NCI-H1105 treated with DMSO at 0.1 percent for 48 hours (cell line): ENCODE data around the gene FCER1G.
A peak's percentile ranks its signal among the peaks of the same experiment; 100 is the strongest.
"Not testable (repeated sequence)": the region's sequence is repeated elsewhere in the genome, so short reads cannot be mapped to it uniquely, and the experiment has no call there.

Experiments
- DNase-seq: peaks from one replicate; lab custom pipeline; 2025; lab: John Stamatoyannopoulos, UW

Gene FCER1G

DNA sequence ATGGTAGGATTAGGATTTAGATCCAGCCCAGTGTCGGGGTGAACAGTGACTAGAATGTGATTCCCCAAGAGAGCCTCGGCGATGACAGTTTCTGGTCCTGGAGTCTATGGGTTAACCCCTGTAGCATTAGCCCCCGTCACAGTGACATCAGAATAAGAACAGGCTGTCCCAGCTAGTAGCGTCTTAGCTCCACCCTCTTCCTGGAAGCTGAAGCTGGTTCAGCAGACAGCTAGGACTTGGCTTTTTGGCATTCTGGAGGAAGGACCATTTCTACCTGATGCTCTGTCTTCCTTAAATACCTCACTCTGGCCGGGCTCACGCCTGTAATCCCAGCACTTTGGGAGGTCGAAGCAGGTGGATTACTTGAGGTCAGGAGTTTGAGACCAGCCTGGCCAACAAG, 7.9 kb upstream of the FCER1G start:
- no peak for DNase-seq

DNA sequence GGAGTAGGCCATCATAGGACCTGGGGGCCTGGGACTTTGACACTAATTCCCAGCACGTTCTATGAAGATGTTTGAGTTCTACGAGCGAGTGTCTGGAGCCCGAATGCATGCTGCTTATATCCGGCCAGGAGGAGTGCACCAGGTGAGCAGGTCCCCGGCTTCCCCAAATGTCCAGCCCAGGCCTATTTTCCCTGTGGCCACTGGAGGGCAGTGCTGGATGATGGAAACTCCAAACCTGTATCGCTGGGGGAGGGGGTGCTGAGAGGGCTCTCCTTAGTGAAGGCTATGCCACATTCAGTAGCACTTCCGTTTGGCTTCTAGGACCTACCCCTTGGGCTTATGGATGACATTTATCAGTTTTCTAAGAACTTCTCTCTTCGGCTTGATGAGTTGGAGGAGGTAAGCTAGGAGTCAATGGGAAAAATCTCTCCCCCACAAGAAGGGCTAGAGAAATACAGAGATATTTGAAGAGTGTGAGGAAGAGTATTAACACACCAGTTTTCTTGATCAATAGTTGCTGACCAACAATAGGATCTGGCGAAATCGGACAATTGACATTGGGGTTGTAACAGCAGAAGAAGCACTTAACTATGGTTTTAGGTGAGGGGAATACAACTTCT, 5.2 kb upstream of the FCER1G start:
- DNase-seq, result peak; percentile 65

DNA sequence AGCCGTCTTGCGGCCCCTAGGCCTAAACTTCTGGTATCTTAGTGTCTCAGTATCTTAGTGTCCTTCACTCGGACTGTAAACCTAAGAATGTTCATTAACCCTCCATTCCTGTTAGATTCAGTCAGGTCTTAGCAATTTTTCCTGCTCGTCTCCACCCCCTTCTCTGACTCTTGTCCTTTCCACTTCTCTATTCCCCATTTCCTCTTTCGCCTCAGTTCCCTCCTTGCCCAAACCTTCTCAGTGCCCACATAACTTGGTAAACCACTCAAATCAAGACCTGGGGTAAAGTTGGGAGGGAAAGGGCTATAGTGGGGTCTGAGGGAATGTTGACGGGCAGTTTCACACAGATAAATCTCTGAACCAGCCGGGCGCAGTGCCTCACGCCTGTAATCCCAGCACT, 726 bp upstream of the FCER1G start:
- DNase-seq, result no peak

DNA sequence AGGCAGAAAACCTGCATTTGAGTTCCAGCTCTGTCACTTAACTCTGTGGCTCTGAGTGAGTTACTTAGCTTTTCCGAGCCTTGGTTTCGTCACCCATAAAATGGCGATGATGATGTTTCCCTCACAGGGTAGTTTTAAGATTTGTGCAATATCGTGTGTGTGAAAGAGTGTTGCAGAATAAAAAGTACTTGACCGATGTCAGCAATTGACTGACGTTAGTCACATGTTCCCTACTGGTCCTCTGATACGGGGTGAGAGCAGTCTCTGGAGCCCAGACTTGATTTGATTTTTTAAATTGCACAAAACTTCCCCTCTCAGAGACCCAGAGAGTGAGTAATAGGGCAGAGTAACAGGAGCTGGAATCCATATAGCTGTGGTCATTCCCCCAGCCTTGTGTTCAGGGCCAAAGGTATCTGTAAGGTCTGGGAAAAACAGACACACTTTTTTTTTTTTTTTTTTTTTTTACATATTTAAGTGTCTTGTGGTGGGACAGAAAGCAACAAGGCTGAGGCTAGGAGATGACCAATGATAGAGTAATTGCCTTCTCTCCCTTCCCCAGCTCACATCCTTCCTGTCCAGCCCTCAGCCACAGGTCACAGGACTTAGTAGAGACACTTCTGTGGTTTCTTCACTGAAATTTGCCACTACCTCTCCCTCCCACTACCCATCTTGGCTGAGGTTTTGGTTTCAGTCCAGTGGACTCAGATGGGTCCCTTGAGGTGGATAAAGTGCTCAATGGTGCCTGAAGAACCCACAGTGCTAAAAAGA, 2.0 kb downstream of the FCER1G start:
- no peak for DNase-seq

DNA sequence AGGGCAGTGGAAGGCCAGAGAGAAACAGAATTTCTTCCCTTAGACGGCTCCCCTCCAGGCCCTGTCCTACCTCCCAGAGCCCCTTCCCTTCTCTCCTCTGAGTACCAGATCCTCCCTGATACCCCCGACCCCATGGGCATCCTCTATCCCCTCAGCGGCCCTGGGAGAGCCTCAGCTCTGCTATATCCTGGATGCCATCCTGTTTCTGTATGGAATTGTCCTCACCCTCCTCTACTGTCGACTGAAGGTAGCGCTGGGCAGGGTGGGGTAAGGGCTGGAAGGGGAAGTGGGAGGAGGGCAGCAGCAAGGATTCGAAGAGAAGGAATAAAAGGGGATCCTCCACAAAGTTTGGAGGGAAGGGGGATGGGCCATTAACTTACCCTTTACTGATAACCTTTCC, 2.7 kb downstream of the FCER1G start:
- no peak for DNase-seq

DNA sequence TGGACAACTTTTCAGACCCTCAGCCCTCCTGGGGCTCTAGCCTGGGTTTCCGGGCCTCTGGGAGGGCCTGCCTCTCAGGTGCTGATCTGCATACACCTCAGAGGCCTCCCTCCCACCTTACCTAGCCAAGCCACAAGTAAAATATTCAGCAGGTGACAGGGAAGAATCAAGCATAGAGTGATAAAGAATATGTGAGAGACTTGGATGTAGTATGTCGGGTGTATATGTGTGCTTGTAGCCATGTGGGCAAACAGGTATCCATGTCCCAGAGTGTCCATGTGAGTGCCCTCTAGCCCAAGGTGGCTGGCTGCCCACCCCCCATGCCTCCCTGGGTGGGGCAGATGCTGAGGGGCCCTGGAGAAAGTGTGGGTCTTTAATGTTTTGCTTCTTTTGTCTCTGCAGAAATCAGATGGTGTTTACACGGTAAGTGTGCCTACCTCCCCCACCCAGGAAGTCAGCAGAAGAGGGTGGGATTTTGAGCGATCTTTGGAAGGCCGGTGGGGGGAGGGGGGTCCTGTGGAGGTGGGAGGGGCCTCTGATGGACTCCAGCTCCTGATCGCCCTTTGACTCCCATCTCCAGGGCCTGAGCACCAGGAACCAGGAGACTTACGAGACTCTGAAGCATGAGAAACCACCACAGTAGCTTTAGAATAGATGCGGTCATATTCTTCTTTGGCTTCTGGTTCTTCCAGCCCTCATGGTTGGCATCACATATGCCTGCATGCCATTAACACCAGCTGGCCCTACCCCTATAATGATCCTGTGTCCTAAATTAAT, 3.4 kb downstream of the FCER1G start:
- no peak for DNase-seq

DNA sequence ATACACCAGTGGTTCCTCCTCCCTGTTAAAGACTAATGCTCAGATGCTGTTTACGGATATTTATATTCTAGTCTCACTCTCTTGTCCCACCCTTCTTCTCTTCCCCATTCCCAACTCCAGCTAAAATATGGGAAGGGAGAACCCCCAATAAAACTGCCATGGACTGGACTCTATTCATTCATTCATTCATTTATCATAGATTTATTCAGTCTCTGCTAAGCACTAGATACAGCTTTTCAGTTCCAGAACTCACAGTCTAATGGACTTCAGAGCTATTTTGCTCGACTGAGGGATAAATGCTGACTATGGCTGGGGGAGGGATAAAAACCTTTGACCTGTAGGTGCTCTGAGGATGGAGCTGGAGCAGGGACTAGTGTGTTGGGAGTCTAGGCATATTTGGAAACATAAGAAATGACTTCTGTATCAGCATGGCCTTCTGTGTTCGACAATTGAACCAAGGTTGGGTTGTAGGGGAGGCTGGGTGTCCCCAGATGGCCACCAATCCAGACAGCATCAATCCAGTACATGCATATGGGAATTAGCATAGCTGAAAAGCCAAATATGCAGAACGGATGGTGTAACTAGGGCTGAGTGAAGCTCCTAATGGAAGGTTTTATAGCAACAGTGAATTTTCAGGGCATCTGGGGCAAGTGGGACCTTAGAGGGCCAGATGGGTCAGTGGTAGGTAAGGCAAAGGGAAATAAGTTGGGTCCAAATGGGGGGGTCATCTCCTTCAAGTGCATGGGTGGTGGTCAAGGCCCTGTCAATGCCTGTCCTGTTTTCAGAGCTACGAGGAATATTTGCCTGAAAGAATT, 4.2 kb downstream of the FCER1G start:
- DNase-seq, result no peak

DNA sequence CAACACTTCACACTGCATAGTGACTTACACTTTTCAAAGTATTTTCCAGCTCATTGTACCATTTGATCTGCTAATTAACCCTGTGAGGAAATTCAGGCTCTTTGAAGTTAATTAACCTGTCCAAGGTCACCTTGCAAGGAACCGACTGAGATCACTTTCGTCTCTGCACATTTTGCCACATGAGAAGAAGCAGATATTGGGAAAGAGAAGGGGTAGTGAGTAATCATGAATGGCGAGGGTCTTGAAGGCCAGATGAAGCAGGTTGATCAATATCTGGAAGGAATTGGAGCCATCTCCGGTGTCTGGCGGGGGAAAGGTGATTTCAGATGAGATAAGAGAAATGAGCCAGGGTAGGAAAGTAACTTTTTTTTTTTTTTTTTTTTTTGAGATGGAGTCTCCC, 4.9 kb downstream of the FCER1G start:
- no peak for DNase-seq

DNA sequence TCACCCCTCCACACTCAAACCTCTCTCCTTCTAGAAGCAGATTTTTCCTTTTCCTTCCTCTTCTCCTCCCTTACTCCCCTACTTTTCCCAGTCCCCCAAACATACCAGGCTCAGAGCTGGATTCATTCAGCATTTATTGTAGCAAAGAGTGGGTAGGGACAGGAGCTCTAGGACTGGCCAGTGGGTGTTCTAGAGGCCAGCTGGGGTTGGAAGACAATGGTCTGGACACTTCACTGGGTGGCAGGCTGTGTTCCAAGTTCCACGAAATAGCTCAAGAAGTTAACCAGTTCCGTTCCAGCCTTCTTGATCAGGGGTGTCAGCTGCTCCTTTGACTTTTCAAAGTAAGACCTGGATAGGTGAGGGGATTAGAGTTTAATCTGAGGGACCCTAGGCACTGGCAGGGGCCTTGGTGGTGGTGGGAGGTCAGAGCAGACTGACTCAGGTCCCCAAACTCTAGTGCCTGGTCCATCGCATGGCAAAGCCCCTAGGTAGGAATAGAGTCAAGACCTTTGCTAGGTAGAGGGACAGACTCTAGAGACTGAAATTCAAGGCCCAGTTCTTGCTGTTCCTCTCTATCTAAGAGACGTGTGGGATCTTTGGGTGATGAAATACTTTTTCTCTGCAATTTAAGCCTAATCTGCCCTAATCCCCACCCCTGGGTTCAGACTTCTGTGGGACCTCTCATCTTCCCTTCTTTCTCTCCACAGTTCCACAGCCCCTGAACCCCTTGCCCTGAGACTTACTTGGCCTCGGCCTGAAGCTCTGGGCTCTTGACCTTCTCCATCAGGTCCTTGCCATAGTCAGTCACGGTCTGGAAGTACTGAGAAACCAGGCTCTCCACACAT, 7.3 kb downstream of the FCER1G start:
- DNase-seq, result no peak

DNA sequence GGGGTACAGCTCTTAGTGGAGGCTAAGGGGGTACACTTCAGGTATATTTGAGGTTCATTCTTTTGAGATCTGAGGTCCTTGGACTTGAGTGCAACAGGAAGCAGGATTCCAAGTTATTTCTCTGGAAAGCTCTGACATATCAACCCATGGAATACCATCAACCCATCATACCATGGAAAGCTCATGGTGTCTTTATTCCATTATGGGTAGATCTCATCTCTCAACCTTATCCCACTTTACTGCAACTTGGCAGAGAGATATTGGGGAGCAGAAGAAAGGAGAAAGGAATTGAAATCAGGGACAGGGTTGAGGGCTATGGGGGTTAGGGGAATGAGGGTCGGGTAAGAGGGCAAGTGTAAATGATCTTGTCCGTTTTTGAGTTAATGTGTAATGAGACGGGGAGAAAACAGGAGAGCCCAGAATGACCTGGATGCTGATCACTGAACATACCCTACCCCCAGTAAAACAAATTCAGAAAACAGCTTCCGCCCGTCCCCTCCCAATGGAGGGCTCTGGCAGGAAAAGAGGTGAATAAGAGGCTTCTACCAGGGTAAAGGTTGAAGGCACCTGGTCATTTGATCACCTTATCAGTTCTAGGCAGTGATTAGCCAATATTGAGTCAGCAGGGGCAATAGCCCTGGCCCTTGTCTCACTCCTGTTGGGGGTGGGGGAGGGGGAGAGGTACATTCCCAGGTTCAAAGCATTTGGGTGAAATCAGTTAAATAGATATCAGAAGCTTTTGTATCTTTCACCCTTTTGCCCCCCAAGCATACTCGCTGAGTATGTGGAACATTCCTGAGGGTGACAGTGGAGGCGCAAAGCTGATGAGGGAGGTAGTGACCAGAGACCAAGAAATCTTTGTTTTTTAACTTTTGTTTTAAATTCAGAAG, 9.0 kb downstream of the FCER1G start:
- no peak for DNase-seq

DNA sequence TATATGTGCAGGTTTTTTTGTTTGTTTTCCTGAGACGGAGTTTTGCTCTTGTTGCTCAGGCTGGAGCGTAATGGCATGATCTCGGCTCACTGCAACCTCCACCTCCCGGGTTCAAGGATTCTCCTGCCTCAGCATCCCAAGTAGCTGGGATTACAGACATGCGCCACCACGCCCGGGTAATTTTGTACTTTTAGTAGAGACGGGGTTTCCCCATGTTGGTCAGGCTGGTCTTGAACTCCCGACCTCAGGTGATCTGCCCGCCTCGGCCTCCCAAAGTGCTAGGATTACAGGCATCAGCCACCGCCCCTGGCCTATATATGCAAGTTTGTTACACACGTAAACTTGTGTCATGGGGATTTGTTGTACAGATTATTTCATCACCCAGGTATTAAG, 9.6 kb downstream of the FCER1G start:
- DNase-seq, result not testable (repeated sequence)

DNA sequence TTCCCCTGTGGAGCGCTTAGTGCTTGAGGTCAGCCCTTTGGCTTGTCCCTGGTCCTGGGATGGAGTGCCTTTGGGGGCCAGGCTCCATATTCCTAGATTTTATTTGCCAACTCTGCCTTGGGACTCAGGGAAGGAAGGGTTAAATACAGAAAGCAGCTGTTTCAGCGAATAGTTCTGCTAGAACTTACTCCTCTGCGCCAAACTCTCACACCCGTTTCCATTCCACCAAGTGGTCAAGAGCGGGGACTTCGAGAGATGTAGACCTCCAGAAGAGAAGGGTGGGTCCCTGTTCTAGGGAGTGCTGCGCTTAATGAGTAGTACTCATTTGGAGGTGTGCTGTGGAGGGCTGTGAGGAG, 10.1 kb downstream of the FCER1G start:
- no peak for DNase-seq

DNA sequence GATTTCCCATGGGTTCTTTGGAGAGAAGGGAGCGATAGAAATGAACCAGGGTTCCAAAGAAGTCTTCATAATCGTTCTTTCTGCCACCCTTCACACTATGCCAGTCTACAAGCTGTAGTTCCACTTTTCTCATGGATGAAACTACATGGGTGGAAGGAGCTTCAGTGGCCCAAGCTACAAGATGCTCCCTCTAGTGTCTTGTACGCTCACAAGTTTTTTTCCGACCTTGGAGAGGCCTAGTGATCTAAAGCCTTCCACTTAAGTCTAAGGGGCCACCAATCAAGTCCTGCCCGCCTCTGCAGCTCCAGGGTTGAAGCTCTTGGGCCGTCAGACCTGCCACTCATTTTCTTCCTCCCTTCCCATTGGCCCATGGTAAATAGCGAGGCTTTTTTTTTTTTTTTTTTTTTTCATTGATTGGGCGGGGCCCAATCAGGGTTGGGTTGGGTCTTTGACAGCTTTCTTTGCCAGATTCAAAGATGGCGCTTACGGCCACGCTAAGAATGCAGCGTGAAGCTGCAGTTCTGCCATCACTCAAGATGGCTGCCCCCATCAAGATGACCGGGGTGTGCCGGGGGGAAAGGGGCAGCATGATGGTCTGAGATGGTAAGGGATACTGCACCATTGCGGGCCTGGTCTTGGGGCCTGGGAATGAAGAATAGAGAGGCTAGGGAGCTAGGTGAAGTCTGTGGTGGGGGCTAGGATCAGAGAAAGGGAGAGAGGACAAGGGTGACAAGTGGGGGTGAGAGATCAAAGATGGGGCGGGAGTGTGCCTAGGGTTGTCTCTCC, 10.6 kb downstream of the FCER1G start, which contains the start of gene TOMM40L:
TSS of gene TOMM40L (plus strand) at position 527 of the 786 bp plus-strand sequence. CDS start 430 bp downstream, outside the sequence.
- peak; percentile 97 for DNase-seq

DNA sequence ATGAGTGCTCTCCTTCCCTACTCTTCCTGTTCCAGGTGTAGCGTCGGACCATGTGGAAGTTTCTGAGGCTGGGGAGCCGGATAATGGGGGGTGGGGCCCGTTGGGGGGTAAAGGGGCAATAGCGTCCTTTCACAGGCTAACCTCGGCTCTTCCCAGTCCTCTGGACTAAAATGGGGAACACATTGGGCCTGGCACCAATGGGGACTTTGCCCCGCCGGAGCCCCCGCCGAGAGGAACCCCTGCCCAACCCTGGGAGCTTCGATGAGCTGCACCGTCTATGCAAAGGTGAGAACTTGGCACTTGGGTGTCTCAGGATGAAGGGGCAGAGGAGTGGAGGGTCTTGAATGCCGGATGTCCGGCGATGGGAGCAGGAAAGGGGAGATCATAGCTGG, 11.2 kb downstream of the FCER1G start:
- DNase-seq, result no peak

DNA sequence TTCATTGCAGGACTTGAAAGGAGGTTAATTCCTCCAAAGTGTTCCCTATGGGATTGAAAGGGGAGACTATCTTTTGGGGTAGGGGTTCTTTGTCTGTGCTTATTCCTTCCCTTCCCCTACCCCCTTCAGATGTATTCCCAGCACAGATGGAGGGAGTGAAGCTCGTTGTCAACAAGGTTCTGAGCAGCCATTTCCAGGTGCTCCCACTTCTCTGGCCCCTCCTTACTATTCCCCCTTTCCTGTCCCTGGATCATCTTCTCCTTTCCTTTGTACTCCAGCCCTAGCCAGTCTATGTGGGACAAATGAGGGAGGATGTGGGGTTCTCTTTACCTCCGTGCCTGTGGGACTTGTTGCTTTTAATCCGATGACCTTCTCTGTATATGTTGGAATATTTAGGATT, 11.7 kb downstream of the FCER1G start:
- no peak for DNase-seq

DNA sequence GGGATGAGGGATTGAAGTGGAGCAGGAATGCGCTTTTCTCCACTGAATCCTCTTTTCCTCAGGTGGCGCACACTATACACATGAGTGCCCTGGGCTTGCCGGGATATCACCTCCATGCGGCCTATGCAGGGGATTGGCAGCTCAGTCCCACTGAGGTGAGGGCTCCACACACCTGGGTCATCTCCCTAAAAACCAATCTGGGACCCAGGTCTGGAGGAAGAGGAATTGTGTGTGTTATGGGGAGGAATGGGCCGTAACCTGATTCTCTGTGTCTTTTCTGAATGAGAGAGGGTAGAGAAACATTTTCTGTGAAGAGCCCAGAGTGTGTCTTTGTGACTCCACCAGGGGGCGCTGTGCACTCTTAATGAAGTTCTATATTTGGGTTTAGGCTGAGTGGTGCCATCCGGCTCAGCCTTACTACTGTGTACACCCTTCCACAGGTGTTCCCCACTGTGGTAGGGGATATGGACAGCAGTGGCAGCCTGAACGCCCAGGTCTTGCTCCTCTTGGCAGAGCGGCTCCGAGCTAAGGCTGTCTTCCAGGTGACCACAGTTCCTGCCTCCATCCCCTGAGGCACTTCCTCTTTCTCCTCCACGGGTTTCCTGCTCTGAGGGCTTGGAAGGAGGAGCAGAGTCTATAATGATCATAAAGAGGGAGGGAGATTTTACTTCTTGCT, 12.2 kb downstream of the FCER1G start:
- DNase-seq, result peak; percentile 79

DNA sequence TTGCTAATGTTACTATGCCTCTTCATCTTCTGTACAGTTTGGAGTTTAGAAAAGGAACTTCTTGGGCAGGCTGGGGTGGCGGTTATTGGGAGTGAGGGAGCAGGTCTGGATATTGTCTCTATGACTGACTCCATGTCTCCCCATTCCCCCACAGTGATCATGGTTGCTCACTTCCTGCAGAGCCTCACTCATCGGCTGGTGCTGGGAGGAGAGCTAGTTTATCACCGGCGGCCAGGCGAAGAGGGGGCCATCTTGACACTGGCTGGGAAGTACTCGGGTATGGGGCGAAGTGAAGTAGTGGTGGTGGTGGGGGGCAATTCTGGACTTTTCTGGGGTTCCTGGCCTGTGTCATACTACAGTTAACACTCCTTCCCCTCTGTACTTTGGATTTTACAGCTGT, 12.9 kb downstream of the FCER1G start:
- DNase-seq, result no peak

DNA sequence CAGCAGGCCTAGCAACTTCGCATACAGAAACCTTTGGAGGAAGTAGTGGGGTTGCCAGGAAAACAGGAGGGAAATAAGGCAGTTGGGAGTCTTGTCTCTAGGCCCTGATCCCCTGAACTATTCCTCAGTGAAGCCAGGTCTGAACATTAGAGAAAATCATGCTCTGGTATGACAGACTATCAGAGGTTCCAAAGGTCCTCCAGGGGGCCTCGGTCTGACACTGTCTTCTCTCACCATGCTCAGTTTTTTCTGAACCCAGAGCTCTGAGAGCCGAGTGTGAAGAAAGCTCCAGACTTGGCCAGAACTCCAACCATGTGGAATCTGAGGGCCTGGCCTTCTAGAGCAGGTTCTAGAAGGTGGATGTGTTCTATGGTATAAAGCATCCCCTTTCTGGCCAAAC, 14.8 kb downstream of the FCER1G start:
- no peak for DNase-seq

DNA sequence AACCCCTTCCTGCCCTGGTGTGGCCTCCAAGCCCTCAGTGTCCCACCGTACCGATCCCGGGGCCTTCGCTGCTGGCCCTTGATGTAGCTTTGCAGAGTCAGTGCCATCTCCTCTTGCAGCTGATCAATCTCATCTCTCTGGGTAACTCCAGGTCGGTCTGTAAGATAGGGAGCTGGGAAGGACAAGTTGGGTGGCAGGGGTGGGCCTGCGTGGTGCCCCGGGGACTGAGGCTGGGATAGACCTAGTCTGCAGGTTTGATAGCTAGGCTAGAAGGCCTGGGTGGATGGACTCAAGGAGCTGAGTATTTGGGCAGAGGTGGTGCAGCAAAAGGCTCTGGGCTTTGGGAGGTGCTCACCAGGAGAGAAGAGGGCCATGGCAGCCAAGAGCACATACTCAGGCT, 15.7 kb downstream of the FCER1G start:
- no peak for DNase-seq
